SK-N-SH (cell line): ENCODE results near the gene RHOT2. TPM values are rescaled to one million over a fixed set of nuclear protein-coding genes. Genes with fewer than 3 reads are reported as not detected.
A peak's percentile ranks its signal among the peaks of the same experiment; 100 is the strongest.

Source experiments
- CTCF ChIA-PET: fragments of 300-600, 350-600 bp; formaldehyde crosslinking; extraction: SDS; loops from one replicate; lab custom pipeline; 2021; lab: Yijun Ruan, JAX
- POLR2A ChIA-PET: fragments of 350-600 bp; sonication (Branson Sonifier 250); formaldehyde crosslinking; extraction: SDS; loops from one replicate; lab custom pipeline; 2020; ENCODE audit warnings: antibody characterized with exemption, inconsistent platforms; lab: Yijun Ruan, JAX
- DNase-seq: peaks from one replicate; pipeline ENCODE4 v3.0.0; 2012
- H2AFZ ChIP-seq: fragments of 200-600 bp; sonication (generic); 2 replicates; pipeline ENCODE4 v1.8.1; 2016; ENCODE audit warnings: antibody characterized with exemption, mild to moderate bottlenecking, low read depth
- H3F3A ChIP-seq: fragments of 200-600 bp; sonication (generic); replicated peaks from 2 replicates; pipeline ENCODE3; 2016; ENCODE audit warnings: antibody characterized with exemption, mild to moderate bottlenecking; ENCODE audit not compliant: insufficient read depth
- H3K27ac ChIP-seq, 2 experiments: fragments of 200-500 bp in 1 of 2; fragments of 200-600 bp in 1 of 2; sonication (Bioruptor generic) in 1 of 2; sonication (generic), shearing (Covaris generic) in 1 of 2; 2 replicates each; pipeline versions ENCODE4 v1.5.1 to v1.6.1; 2014 to 2016; ENCODE audit warnings: low read depth in 2 of 2, inconsistent platforms in 1 of 2, low read length in 1 of 2, mild to moderate bottlenecking in 1 of 2, mixed read lengths in 1 of 2
- H3K27me3 ChIP-seq: fragments of 200-600 bp; sonication (generic), shearing (Covaris generic); 2 replicates; pipeline ENCODE4 v1.6.1; 2016; ENCODE audit warnings: mixed run types; ENCODE audit not compliant: insufficient read depth
- H3K36me3 ChIP-seq, 2 experiments: fragments of 200-500 bp in 1 of 2; fragments of 200-600 bp in 1 of 2; sonication (Bioruptor generic) in 1 of 2; sonication (generic) in 1 of 2; replicated peaks in 1 of 2; 2 replicates each; pipeline versions ENCODE3 to v1.5.1; 2014 to 2016; ENCODE audit warnings: low read length in 1 of 2, mild to moderate bottlenecking in 1 of 2; ENCODE audit not compliant: insufficient read depth in 2 of 2, control insufficient read depth in 1 of 2
- H3K4me1 ChIP-seq, 2 experiments: fragments of 200-500 bp in 1 of 2; fragments of 200-600 bp in 1 of 2; sonication (Bioruptor generic) in 1 of 2; sonication (generic), shearing (Covaris generic) in 1 of 2; 2 replicates each; pipeline versions ENCODE4 v1.5.1 to v1.6.1; 2014 to 2016; ENCODE audit warnings: low read depth in 1 of 2, low read length in 1 of 2, mixed run types in 1 of 2; ENCODE audit not compliant: insufficient read depth in 2 of 2, control insufficient read depth in 1 of 2
- H3K4me2 ChIP-seq: fragments of 200-600 bp; sonication (generic), shearing (Covaris generic); 2 replicates; pipeline ENCODE4 v1.6.1; 2017; ENCODE audit warnings: mixed run types
- H3K4me3 ChIP-seq, 2 experiments: fragments of 200-500 bp in 1 of 2; fragments of 200-600 bp in 1 of 2; sonication (Bioruptor generic) in 1 of 2; sonication (generic), shearing (Covaris generic) in 1 of 2; 2 replicates each; pipeline versions ENCODE4 v1.5.1 to v1.8.1; 2014 to 2016; ENCODE audit warnings: low read depth in 2 of 2, inconsistent platforms in 1 of 2, low read length in 1 of 2, mild to moderate bottlenecking in 1 of 2, mixed read lengths in 1 of 2, moderate library complexity in 1 of 2
- H3K79me2 ChIP-seq: fragments of 200-600 bp; sonication (generic); 2 replicates; pipeline ENCODE4 v1.8.1; 2017; ENCODE audit warnings: mild to moderate bottlenecking; ENCODE audit not compliant: insufficient read depth
- H3K9ac ChIP-seq: fragments of 200-600 bp; sonication (generic); 2 replicates; pipeline ENCODE4 v1.6.1; 2017; ENCODE audit warnings: mixed run types
- H3K9me2 ChIP-seq: fragments of 200-600 bp; sonication (generic); 2 replicates; pipeline ENCODE4 v1.6.1; 2017; ENCODE audit warnings: mixed run types
- H3K9me3 ChIP-seq: fragments of 200-600 bp; sonication (generic); 2 replicates; pipeline ENCODE4 v1.6.1; 2017; ENCODE audit warnings: mixed run types, mild to moderate bottlenecking, moderate library complexity
- H4K20me1 ChIP-seq: fragments of 200-600 bp; sonication (generic); 2 replicates; pipeline ENCODE4 v1.6.1; 2017; ENCODE audit warnings: mild to moderate bottlenecking, mixed run types; ENCODE audit not compliant: insufficient read depth
- EZH2phosphoT487 ChIP-seq: fragments of 200-600 bp; sonication (generic); IDR thresholded peaks from 2 replicates; pipeline ENCODE4 v1.6.1; 2017; ENCODE audit warnings: low read depth, mixed run types, mild to moderate bottlenecking, antibody characterized with exemption, moderate library complexity, borderline replicate concordance
- FOSL2 ChIP-seq: IDR thresholded peaks from 2 replicates; pipeline ENCODE4 v1.4.0; 2012; ENCODE audit warnings: low read depth, mild to moderate bottlenecking, moderate library complexity, borderline replicate concordance
- MAX ChIP-seq: IDR thresholded peaks from 2 replicates; pipeline ENCODE4 v1.4.0; 2012; ENCODE audit warnings: low read depth
- MXI1 ChIP-seq: IDR thresholded peaks from 2 replicates; pipeline ENCODE4 v1.6.1; 2012; ENCODE audit warnings: mild to moderate bottlenecking, low read depth, low read length, improper control_type of control experiment
- PBX3 ChIP-seq: IDR thresholded peaks from 2 replicates; pipeline ENCODE4; 2012
- POLR2AphosphoS5 ChIP-seq: IDR thresholded peaks from 2 replicates; pipeline ENCODE4 v1.6.1; 2012; ENCODE audit warnings: low read depth, low read length
- TEAD4 ChIP-seq: IDR thresholded peaks from 2 replicates; pipeline ENCODE4 v1.4.0; 2012; ENCODE audit warnings: mild to moderate bottlenecking, borderline replicate concordance; ENCODE audit not compliant: insufficient read depth
- WGBS: methylation state at CpG from one replicate; pipeline ENCODE4 v1.1.6; 2017; ENCODE audit warnings: low lambda C conversion rate; 5-methylcytosine and 5-hydroxymethylcytosine counted together
- polyA plus RNA-seq, 3 experiments: library from polyadenylated mRNA; depleted of rRNA; stranded (reverse); fragments of >200 nt; gene quantifications; 2 replicates each; pipeline ENCODE4 v1.2.3, GENCODE V29; 2012
- TF ChIP-seq, protein P1 (sequence below): IDR thresholded peaks from 2 replicates; pipeline ENCODE4 v1.4.0; 2012; ENCODE audit warnings: low read depth, borderline replicate concordance
- TF ChIP-seq, protein P2 (sequence below): fragments of 200-600 bp; sonication (generic); IDR thresholded peaks from 2 replicates; pipeline ENCODE4 v1.6.1; 2017; ENCODE audit warnings: antibody characterized with exemption, mild to moderate bottlenecking, moderate library complexity

Gene RHOT2
- polyA plus RNA-seq, 1 of the 3 experiments (the other 2 are of a cell fraction), result 229 TPM

DNA sequence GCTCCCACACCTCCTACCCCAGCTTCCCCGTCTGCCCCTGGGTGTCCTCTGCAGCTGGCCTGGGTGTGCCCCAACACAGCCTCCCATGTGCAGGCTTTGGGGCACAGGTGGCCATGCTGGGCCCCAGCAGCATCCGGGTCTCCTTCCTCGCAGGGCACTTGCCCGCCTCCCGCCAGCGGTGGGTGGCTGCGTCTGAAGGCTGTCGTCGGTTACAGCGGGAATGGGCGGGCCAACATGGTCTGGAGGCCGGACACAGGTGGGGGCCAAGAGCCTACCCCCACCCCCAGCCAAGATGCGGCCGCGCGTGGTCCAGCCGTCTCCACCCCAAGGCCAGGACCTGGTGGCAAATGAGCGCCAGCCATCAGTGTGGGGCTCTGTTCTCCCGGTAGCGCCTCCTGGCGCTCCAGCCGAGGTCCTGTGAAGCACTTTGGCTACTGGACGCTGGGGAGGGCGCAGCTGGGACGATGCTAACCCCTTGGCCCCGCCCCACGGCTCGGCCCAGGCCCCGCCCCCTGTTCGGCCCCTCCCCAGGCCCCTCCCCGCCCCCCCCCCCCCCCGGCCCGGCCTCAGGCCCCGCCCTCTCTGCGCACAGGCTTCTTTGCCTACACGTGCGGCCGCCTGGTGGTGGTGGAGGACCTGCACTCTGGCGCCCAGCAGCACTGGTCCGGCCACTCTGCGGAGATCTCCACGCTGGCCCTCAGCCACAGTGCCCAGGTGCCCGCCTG lies 7.3 kb upstream of the RHOT2 start (continued):
- TF ChIP-seq, protein P1, sequence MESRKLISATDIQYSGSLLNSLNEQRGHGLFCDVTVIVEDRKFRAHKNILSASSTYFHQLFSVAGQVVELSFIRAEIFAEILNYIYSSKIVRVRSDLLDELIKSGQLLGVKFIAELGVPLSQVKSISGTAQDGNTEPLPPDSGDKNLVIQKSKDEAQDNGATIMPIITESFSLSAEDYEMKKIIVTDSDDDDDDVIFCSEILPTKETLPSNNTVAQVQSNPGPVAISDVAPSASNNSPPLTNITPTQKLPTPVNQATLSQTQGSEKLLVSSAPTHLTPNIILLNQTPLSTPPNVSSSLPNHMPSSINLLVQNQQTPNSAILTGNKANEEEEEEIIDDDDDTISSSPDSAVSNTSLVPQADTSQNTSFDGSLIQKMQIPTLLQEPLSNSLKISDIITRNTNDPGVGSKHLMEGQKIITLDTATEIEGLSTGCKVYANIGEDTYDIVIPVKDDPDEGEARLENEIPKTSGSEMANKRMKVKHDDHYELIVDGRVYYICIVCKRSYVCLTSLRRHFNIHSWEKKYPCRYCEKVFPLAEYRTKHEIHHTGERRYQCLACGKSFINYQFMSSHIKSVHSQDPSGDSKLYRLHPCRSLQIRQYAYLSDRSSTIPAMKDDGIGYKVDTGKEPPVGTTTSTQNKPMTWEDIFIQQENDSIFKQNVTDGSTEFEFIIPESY, result no peak
- TF ChIP-seq TEAD4 (no peak), EZH2phosphoT487 (no peak), PBX3 (no peak), FOSL2 (no peak), MAX (peak; percentile 82; the same call in 1 of the 2 replicates), POLR2AphosphoS5 (peak; percentile 26; the same call in 1 of the 2 replicates)
- TF ChIP-seq, protein P2, sequence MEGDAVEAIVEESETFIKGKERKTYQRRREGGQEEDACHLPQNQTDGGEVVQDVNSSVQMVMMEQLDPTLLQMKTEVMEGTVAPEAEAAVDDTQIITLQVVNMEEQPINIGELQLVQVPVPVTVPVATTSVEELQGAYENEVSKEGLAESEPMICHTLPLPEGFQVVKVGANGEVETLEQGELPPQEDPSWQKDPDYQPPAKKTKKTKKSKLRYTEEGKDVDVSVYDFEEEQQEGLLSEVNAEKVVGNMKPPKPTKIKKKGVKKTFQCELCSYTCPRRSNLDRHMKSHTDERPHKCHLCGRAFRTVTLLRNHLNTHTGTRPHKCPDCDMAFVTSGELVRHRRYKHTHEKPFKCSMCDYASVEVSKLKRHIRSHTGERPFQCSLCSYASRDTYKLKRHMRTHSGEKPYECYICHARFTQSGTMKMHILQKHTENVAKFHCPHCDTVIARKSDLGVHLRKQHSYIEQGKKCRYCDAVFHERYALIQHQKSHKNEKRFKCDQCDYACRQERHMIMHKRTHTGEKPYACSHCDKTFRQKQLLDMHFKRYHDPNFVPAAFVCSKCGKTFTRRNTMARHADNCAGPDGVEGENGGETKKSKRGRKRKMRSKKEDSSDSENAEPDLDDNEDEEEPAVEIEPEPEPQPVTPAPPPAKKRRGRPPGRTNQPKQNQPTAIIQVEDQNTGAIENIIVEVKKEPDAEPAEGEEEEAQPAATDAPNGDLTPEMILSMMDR, result peak; percentile 55

DNA sequence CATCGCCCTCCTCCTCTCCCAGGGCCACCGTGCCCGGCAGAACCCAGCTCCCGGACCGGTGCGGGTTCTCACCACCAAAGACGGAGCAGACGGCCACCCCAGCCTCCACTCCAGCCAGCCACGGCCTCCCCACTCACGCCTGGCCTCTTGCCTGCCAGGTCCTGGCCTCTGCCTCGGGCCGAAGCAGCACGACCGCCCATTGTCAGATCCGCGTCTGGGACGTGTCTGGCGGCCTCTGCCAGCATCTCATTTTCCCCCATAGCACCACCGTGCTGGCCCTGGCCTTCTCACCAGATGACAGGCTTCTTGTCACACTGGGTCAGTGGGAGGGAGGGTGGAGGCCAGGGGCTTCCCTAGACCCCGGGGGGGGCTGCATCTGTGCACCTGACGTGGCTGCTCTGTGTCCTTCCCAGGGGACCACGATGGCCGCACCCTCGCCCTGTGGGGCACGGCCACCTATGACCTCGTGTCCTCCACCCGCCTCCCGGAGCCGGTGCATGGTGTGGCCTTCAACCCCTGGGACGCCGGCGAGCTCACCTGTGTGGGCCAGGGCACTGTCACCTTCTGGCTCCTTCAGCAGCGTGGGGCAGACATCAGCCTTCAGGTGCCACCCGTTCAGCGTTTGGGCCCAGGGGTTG lies 6.6 kb upstream of the RHOT2 start:
- Histone ChIP-seq H3K27ac (peak overlapping the region; percentile 20 to 79; a peak in 2 of 4 replicates), H3K79me2 (no peaks in the 10 kb centered on the region), H2AFZ (no peak overlapping the region), H3K36me3 (peaks cover 0 to 41% of the 10 kb centered on the region in 2 experiments), H3K9me3 (no peaks in the 10 kb centered on the region), H3F3A (no peaks in the 10 kb centered on the region), H3K4me2 (no peak overlapping the region), H3K9me2 (no peaks in the 10 kb centered on the region), H3K27me3 (no peaks in the 10 kb centered on the region), H3K9ac (no peak overlapping the region), H3K4me1 (peaks cover 3 to 35% of the 10 kb centered on the region in 2 experiments; a peak in 3 of 4 replicates), H4K20me1 (no peaks in the 10 kb centered on the region), H3K4me3 (no peak overlapping the region; a peak in 1 of 4 replicates)
- WGBS, result 60% methylated on average over 10 of the region's 35 CpGs
- no peak for DNase-seq
- ChIA-PET CTCF (interaction anchor here (0.6 to 6.7 kb wide), 16 partner anchors 9 to 270 kb away, joined by 3 to 92 read pairs (median 4); partner anchors contain the start of genes JMJD8, METRN, RHBDL1 and STUB1), POLR2A (interaction anchor here (0.9 to 1.5 kb wide), 8 partner anchors 10 to 73 kb away, joined by 3 to 13 read pairs (median 4); partner anchors contain the start of genes ANTKMT, METRN, METTL26 and STUB1)
- peak; percentile 13; the same call in 1 of the 2 replicates for TF ChIP-seq MXI1
- TF ChIP-seq EZH2phosphoT487, result no peak
